DMS 273 treated with DMSO at 0.1 percent for 48 hours (cell line): ENCODE results near the gene MICU1.
"Not testable (repeated sequence)": the region's sequence is repeated elsewhere in the genome, so short reads cannot be mapped to it uniquely, and the experiment has no call there.

Experiments used
- DNase-seq: peaks from one replicate; lab custom pipeline; 2025; lab: John Stamatoyannopoulos, UW

The MICU1 gene

DNA sequence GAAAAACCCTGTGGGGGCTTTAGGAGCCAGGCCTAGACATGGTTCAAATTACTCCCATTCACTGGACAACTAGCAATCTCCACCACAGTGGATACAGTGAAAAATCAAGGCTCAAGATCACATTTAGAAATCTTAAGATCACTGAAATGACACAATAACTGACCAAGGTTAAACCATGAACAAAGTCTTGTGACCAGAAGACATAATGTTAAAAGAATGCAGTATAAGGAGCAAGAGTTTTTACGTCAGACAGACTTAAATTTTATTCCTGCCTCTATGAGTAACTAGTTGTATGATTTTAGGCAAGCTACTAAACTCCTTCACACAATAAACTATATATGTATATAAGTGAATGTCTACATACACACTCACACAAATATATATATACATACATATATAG, 68.5 kb downstream of the MICU1 start:
- DNase-seq: no peak

DNA sequence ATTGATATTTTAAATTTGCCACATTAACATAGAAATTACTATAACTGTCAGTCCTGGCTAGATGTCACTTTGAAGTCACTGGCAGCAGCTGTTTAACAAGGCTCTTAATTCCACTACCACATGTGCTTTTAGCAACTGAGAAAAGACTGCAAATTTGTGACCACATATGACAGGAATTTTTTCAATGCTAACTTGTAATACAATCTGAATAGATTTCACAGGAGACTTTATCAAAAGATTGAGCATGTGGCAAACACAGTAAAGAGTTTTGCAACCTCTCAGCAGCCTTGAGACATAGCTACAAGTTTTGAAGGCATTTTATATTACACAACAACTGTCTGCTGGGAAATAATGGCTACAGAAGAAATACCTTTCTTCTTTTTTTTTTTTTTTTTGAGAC, 73.0 kb downstream of the MICU1 start:
- DNase-seq: no peak

DNA sequence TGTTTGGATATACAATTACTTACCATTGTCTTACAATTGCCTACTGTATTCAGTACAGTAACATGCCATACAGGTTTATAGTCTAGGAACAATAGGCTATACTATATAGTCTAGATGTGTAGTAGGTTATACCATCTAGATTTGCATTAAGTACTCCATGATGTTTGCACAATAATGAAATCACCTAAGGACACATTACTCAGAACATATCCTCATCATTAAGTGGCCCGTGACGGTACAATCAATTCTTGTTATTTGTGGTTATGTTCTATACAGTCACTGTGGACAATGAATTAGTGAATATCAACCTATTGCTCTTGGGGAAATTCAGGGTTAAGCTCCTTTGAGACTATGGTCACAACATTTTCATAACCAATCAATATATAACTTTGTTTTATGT, 75.6 kb downstream of the MICU1 start:
- DNase-seq: no peak

DNA sequence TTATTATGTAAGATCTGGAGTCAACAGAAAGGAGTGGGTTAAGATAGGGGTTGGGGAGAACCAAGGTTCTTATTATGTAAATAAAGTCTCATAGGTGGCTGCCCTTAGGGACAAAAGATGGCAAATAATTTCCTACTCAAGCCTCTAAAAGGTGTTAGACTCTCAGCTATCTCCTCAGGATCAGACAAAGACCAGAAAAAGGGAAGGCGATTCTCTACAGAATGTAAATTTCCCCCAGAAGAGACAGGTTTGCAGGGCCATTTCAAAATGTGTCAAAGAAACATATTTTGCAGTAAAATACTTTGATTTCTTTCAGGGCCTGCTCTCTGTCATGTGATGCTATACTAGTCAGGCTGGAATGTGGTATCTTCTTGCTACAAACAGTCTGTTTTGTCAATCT, 80.3 kb downstream of the MICU1 start:
- DNase-seq: no peak

DNA sequence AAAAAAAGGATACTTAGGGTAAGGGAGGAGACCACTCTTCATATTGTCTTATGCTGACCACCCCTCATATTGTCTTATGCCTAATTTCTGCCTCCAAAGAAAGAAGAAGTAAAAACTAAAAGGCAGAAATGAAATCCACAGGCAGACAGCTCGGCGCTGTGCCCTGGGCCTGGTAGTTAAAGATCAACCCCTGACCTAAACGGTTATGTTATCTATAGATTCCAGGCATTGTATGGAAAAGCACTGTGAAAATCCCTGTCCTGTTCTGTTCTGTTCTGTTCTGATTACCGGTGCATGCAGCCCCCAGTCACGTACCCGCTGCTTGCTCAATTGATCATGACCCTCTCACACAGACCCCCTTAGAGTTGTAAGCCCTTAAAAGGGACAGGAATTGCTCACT, 82.0 kb downstream of the MICU1 start:
- not testable (repeated sequence) for DNase-seq

DNA sequence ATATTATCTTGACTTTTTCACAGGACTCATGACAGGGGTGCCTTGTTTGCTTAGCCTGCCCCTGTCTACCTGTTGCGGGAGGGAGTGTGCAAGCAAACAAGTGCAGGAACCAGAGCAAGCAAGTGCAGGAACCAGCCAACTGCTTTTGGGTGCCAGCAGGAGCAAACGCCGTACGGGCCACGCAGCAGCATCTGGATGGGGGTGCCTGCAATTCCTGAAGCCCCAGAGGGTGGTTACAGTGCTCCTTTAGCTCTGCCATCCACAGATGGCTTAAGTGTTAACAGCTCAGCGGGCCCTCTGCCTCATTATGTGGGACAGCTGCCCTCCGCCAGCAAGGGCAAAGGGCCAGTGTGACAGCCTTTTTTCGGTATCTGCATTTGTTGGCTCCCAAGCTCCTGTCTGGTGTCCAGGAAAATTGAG, 83.5 kb downstream of the MICU1 start:
- DNase-seq: peak; percentile 18

DNA sequence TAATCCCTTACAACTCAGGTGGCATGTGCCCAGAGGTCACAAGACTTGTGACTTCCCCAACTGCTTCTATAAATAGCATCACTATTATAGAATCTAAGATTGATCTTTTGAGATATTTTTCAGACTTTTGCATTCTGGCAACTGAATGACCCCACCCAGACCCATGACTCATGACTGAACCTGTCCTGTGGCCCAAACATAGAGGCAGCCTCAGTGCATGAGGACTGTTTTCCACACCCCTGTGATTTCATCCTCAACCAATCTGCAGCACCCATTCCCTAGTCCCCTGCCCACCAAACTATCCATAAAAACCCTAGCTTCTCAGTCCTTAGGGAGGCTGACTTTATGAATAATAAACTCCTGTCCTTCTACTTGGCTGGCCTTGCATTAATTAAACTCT, 84.5 kb downstream of the MICU1 start:
- no peak for DNase-seq

DNA sequence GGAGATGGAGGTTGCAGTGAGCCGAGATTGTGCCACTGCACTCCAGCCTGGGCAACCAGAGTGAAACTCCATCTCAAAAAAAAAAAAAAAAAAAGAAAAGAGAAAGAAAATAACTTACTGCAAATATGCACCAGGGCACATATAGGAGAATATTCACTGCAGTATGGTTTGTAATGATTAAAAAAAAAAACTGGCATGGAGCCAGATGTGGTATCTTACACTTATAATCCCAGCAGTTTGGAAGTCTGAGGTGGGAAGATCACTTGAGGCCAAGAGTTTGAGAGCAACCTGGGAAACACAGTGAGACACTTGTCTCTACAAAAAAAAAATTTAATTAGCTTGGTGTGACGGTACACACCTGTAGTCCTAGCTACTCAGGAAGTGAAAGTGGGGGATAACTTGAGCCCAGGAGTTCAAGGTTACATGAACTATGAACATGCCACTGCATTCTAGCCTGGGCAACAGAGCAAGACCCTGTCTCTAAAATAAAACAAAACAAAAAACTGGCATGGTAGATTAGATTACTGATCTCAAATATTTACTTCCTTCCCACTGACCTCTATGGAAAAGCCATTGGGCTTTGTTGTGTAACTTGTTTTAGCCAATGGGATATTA, 85.6 kb downstream of the MICU1 start:
- DNase-seq: no peak

DNA sequence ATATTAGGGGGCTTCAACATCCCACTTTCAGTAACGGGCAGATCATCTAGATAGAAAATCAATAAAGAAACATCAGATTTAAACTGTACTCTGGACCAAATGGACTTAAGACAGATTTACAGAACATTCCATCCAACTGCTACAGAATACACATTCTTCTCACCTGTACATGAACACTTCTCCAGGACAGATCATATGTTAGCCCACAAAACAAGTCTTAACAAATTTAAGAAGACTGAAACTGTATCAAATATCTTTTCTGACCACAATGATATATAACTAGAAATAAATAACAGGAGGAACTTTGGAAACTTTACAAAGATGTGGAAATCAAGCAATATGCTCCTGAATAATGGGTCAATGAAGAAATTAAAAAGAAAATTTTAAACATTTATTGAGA, 86.7 kb downstream of the MICU1 start:
- no peak for DNase-seq

DNA sequence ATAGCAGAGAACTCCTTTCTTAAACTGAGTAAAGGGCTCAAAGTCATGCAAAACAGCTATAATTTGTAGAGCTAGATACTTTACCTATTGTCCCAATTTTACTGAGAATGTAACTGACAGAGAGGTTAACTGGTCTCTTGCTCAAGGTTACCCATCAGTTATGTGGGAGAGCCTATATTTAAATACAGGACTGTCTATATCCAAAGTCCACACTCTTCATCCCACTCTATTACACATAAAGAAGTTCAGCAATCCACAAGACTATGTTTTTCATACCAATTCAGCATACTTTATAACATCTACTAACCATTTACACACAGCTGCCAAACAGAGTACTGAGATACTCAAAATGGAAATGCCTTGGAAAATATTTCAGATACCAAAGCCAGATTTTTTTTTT, 100.2 kb downstream of the MICU1 start:
- no peak for DNase-seq

DNA sequence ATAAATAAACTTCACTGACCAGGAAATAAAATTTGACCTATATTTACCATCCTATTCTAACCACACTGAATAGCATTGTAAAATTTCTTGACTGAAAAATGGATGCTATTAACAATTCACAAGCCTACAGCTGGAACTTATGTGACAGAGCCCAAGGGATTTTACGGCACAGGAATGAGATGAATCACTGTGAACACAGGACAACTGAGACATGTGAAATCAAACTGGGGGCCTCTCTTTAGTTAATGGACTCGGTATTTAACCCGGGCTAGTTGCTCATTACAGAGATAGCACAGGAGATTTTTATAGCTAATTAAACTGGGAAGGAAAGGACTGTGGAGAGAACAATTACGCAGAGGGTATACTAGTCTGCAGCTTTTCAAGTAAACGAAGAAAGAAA, 100.6 kb downstream of the MICU1 start:
- no peak for DNase-seq

DNA sequence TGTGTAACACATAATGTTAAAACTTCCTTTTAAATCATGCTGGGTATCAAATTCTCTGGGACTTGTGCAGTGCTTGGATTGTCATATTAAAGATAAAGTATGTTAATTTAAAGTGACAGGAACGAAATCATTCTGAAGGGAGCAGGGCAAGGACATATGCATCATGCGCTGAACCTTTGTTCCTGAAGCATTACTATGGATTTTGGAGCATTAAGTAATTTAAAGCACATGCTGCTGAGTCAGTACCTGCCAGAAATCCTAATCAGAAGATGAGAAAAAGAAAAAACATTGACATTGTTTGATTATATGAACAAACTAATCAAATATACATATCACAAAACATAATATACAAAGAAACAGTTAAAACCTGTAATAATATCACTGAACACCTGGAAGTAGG, 101.4 kb downstream of the MICU1 start:
- no peak for DNase-seq

DNA sequence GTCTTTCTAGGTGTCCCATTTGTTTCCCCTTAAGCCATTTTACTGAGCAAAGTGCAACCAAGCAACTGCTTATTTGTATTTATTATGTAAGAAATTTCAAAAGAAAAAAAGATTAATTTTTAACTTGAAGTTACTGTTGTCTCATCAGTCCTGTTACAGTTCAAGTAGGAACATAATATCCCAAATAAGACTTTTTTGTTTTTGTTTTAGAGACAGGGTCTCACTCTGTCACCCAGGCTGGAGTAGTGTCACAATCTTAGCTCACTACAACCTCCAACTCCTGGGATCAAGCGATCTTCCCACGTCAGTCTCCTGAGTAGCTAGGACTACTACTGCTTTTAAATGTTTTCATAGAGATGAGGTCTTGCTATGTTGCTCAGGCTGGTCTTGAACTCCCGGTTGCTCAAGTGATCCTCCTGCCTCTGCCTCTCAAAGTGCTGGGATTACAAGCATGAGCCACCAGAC, 101.9 kb downstream of the MICU1 start:
- no peak for DNase-seq

DNA sequence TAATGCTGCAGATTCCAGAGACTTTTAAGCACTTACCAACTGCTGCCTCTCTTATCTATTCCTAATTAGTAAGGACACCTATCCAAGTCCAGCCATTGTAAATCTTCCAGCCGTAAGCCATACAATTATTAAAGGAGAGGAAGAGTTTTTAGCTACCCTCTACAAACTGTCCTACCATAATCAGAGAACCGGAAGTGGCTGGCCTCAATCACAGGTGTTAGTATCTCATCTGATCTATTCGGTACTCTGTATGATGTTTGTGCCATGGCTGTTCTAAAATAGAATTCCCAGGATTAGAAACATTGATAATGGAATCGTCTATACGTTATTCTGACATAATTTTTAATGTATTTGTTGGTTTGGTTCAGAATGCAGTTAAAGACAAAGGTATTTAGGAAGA, 102.8 kb downstream of the MICU1 start:
- no peak for DNase-seq

DNA sequence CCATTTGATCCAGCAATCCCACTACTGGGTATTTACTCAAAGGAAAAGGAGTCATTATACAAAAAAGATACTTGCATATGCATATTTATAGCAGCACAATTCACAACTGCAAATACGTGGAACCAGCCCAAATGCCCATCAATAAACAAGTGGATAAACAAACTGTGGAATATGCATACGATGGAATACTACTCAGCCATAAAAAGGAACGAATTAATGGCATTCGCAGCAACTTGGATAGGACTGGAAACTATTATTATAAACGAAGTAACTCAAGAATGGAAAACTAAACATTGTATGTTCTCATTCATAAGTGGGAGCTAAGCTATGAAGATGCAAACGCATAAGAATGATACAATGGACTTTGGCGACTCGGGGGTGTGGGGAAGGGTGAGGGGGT, 108.6 kb downstream of the MICU1 start:
- DNase-seq: no peak

DNA sequence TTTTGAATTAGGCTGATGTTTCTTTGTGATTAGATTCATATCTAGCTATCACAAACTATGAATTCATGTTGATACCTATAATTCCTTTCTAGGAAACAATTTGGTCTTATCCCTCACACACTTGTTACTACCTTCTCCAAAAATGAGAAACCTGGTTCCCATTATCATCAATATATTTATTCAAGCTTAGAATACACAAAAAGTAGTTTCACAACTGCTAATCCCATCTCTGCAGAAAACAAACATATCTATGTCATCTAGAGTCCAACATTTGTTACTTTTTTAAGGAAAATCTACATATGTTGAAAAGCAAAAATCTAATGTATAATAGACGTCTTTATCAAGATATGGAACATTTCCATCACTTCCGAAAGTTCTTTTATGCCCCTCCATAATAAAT, 110.4 kb downstream of the MICU1 start:
- DNase-seq: no peak

DNA sequence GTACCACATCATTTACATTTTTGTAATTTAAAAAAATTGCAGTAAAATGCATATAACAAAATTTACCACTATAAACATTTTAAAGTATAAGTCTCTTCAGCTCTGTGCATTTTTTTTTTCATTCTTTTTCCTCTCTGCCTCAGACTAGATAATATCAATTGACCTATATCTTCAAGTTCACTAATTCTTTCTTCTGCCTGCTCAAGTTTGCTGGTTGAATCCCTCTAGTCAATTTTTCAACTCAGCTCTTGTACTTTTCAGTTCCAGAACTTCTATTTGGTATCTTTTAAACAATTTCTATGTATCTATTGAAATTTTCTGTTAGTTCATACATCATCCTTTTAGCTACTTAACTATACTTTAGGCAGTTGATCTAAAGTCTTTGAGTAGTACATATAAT, 112.0 kb downstream of the MICU1 start:
- no peak for DNase-seq

DNA sequence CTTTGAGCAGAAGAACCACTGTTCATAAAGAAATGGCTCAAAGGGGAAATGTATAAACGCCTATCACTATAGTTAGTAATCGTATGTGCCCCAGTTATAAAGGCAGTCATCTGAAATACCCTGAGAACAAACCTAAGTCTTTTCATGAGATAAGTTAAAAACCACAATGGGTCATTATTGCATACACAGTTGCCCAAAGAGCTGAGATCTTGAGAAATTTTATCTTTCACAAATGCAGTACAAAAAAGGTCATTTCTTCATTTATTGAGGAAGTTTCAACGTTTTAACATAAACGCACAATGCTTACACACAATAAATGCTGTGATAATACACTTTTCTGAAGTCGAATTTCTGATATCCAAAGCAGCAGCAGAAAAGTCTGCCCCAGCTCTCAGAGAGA, 114.4 kb downstream of the MICU1 start:
- no peak for DNase-seq

DNA sequence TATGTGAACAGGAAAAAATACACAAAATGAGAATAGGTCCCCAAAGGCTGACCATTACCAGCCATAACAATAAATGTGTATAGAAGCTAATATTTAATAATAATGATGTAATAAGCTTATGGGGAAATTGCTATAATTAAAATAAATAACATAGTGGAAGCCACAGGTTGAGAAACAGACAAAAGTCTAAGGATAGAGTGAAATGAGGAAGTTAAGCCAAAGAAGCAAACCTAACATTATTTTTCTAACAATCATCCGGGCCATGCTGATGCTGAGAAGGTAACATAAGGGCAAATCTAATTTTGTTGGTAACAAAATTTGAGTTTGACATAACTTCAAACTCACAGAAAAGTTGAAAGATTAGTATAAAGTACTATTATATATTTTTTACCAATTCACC, 115.9 kb downstream of the MICU1 start:
- DNase-seq: no peak

DNA sequence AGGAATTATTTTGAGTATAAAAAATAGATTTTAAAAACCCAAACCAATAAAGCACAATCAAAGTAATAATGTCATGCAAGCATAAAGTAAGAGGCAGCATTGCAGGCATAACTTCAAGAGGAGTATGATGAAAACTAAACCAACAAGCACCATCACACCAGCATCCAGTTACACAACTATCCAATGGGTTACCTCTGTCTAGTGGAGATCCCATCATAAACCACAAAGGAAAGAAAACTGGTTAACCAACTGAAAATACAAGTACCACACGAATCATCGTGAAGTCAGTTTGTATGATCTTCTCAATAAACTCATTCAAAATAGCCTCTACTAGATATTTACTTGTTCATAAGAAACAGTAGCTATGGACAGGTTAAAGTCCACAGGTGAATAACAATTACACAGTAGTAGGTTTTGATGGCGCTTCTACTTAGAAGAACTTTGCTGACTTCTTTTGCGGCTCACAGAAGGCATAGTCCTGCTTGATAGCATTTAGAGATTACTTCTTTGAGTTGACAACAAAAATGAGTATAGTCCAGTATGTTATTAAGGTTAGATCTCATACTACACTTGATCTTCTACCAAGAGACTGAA, 116.6 kb downstream of the MICU1 start:
- no peak for DNase-seq

DNA sequence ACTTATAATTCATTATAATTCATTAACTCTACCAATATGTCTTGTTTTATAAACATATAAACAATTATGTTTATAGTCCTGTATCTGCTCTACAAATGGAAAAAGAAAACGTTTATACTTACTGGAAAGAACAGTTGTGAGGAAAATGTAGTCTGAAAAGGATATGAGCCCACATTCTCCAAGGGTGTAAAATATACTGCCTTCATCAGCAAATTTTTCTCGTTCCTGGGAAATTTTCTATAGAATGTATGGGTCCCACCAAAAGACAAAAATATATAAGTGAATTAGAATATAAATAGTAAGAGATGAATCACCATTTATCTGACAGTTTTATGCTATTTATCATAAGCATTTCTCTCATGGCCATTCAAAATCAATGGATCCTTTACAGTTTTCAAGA, 117.8 kb downstream of the MICU1 start:
- DNase-seq: no peak

DNA sequence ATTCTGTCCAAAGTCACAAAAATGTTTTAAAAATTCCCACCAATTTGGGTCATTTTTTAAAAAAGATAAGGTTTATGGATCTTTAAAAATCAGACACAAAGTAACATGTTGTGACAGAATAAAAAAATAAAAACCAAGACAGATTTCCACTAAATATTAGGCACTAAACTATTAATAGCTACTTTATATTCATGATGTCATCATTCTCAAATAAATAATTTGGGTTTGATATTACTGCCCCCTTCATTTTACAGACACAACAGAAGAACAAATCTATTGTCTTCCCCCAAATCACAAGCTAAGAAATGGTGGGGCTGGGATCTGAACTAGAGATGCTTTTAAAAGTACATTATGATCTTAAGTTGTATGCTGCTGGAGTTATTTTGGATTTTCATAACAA, 119.4 kb downstream of the MICU1 start:
- DNase-seq: no peak

DNA sequence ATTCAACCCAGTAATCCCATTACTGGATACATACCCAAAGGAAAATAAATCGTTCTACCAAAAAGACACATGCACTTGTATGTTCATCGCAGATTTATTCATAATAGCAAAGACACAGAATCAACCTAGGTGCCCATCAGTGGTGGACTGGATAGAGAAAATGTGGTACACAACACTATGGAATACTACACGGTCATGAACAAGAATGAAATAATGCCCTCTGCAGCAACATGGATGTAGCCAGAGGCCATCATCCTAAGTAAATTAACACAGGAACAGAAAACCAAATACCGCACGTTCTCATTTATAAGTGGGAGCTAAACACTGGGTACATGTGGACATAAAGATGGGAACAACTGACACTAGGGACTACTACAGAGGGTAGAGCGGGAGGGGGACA, 120.4 kb downstream of the MICU1 start:
- no peak for DNase-seq

DNA sequence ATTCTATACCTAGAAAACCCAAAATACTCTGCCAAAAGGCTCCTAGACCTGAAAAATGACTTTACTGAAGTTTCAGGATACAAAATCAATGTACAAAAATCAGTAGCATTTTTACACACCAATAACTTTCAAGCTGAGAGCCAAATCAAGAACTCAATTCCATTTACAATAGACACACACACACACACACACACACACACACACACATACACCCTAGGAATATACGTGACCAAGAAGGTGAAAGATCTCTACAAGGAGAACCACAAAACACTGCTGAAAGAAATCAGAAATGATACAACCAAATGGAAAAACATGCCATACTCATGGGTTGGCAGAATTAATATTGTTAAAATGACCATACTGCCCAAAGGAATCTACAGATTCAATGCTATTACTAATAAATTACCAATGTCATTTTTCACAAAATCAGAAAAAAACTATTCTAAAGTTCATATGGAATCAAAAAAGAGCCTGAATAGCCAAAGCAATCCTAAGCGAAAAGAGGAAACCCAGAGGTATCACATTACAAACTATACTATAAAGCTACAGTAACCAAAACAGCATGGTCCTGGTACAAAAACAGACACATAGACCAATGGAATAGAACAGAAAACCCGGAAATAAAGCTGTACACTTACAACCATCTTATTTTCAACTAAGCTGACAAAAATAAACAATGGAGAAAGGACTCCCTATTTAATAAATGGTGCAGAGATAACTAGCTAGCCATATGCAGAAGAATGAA, 122.0 kb downstream of the MICU1 start:
- no peak for DNase-seq
